CD4-positive, alpha-beta memory T cell (primary cell): Measurements from ENCODE around the gene NBAS. TPM values are rescaled to one million over a fixed set of nuclear protein-coding genes. Genes with fewer than 3 reads are reported as not detected.

ENCODE experiments used
- CTCF ChIA-PET: fragments of 350-600 bp; sonication (Branson Sonifier 250); formaldehyde crosslinking; loops from one replicate; lab custom pipeline; 2021; ENCODE audit warnings: inconsistent platforms; ENCODE audit not compliant: partially characterized antibody; lab: Charles Lee
- POLR2A ChIA-PET: fragments of 350-600 bp; sonication (Branson Sonifier 250); formaldehyde crosslinking; loops from one replicate; lab custom pipeline; 2021; ENCODE audit not compliant: partially characterized antibody; lab: Charles Lee
- DNase-seq, 5 donors: peaks; one replicate each; pipeline versions ENCODE4 v3.0.0 to v3.0.0-alpha.2; 2020 to 2022; ENCODE audit warnings: mixed read lengths in 1 of 5
- H3K27ac ChIP-seq: one replicate; pipeline ENCODE4 v1.7.0; 2013; ENCODE audit warnings: low read depth, low read length
- H3K27me3 ChIP-seq: 2 replicates; pipeline ENCODE4 v1.7.0; 2013; ENCODE audit warnings: mild to moderate bottlenecking, low read length, moderate library complexity; ENCODE audit not compliant: insufficient read depth
- H3K36me3 ChIP-seq: 2 replicates; pipeline ENCODE4 v1.7.0; 2013; ENCODE audit warnings: mild to moderate bottlenecking, low read length, moderate library complexity; ENCODE audit not compliant: insufficient read depth
- H3K4me1 ChIP-seq: 2 replicates; pipeline ENCODE4 v1.7.0; 2013; ENCODE audit warnings: mild to moderate bottlenecking, low read length, moderate library complexity; ENCODE audit not compliant: insufficient read depth
- H3K4me3 ChIP-seq, 2 donors: one replicate each; pipeline ENCODE4 v1.7.0; 2013; ENCODE audit warnings: low read length in 2 of 2, mild to moderate bottlenecking in 1 of 2
- H3K9me3 ChIP-seq, 2 donors: one replicate each; pipeline ENCODE4 v1.7.0; 2013; ENCODE audit warnings: low read length in 2 of 2, control low read depth in 1 of 2; ENCODE audit not compliant: control insufficient read depth in 1 of 2
- H3K27ac Mint-ChIP-seq, 7 donors: one replicate each; pipeline ENCODE4 v1.8.0; 2020 to 2021; ENCODE audit warnings: mixed read lengths in 7 of 7, mild to moderate bottlenecking in 6 of 7, inconsistent platforms in 3 of 7, moderate library complexity in 3 of 7
- H3K27me3 Mint-ChIP-seq, 2 donors: one replicate each; pipeline ENCODE4 v1.8.0; 2020 to 2021; ENCODE audit warnings: mixed read lengths in 2 of 2
- H3K36me3 Mint-ChIP-seq, 2 donors: one replicate each; pipeline ENCODE4 v1.8.0; 2020 to 2021; ENCODE audit warnings: mixed read lengths in 2 of 2, inconsistent platforms in 1 of 2, mild to moderate bottlenecking in 1 of 2
- H3K4me1 Mint-ChIP-seq, 4 donors: one replicate each; pipeline ENCODE4 v1.8.0; 2020 to 2021; ENCODE audit warnings: mixed read lengths in 4 of 4, mild to moderate bottlenecking in 1 of 4
- H3K4me3 Mint-ChIP-seq, 8 donors: one replicate each; pipeline ENCODE4 v1.8.0; 2020 to 2021; ENCODE audit warnings: mixed read lengths in 8 of 8, mild to moderate bottlenecking in 7 of 8, moderate library complexity in 6 of 8, inconsistent platforms in 3 of 8
- H3K9me3 Mint-ChIP-seq, 8 donors: one replicate each; pipeline ENCODE4 v1.8.0; 2020 to 2021; ENCODE audit warnings: mixed read lengths in 8 of 8, mild to moderate bottlenecking in 5 of 8, inconsistent platforms in 3 of 8, moderate library complexity in 1 of 8
- intact Hi-C: fragments of 100-400 bp; cut with micrococcal nuclease; formaldehyde crosslinking; loops from one replicate; pipeline ENCODE4 v1.15.1; 2023
- polyA plus RNA-seq, 2 donors: library from polyadenylated mRNA; unstranded; fragments of 300-500 nt; fragmentation: Illumina TruSeq; gene quantifications; one replicate each; pipeline ENCODE4 v1.2.3, GENCODE V29; 2021
- total RNA-seq, 2 experiments: library from RNA; stranded (reverse); gene quantifications; one replicate each; pipeline ENCODE4 v1.2.3, GENCODE V29; 2021

NBAS gene
- total and polyA plus RNA-seq, 4 experiments from 2014 or later = 16.1 to 37.0 (median 27.1) TPM

- no peaks in the 10 kb centered on the region for H3K9me3 ChIP-seq
- no peak for DNase-seq
- Mint-ChIP-seq H3K36me3 (peaks cover 80 to 83% of the 10 kb centered on the region in 2 donors), H3K27me3 (no peaks in the 10 kb centered on the region), H3K4me1 (peaks cover 0 to 24% (median under 1%) of the 10 kb centered on the region in 4 donors), H3K4me3 (peak overlapping the region in 1 of 8 donors; percentile 11), H3K9me3 (peaks cover 0 to 12% (median 0%) of the 10 kb centered on the region in 8 donors), H3K27ac (peak overlapping the region in 1 of 7 donors; percentile 66)
- ChIA-PET POLR2A (no interaction called here), CTCF (no interaction called here)
- no peaks in the 10 kb centered on the region for H3K27me3 ChIP-seq
- no peaks in the 10 kb centered on the region for H3K4me1 ChIP-seq
- no peaks in the 10 kb centered on the region for H3K36me3 ChIP-seq
- no peak overlapping the region for H3K27ac ChIP-seq
- H3K4me3 ChIP-seq = no peak overlapping the region
- intact Hi-C loops = no loop called here
Observed at GRCh38 chr2:15300624-15301573, 260.2 kb downstream of the NBAS start.

- Histone ChIP-seq H3K27me3 (no peaks in the 10 kb centered on the region), H3K9me3 (no peaks in the 10 kb centered on the region), H3K4me3 (no peak overlapping the region), H3K4me1 (no peaks in the 10 kb centered on the region), H3K27ac (no peak overlapping the region), H3K36me3 (no peaks in the 10 kb centered on the region)
- Mint-ChIP-seq H3K36me3 (peaks cover 79 to 82% of the 10 kb centered on the region in 2 donors), H3K27me3 (no peaks in the 10 kb centered on the region), H3K4me1 (peaks cover 0 to 24% (median under 1%) of the 10 kb centered on the region in 4 donors), H3K4me3 (no peak overlapping the region), H3K9me3 (peaks cover 0 to 8% (median 0%) of the 10 kb centered on the region in 8 donors), H3K27ac (peak overlapping the region in 1 of 7 donors; percentile 33)
- no peak for DNase-seq
- intact Hi-C loops = no loop called here
- ChIA-PET CTCF (no interaction called here), POLR2A (no interaction called here)
Observed at GRCh38 chr2:15299904-15300520, 261.1 kb downstream of the NBAS start.

GRCh38 chr2:15298770-15299169, 262.4 kb downstream of the NBAS start:
- H3K9me3 ChIP-seq = no peaks in the 10 kb centered on the region
- no peaks in the 10 kb centered on the region for H3K9me3 Mint-ChIP-seq
- no peak overlapping the region for H3K27ac Mint-ChIP-seq
- H3K4me3 ChIP-seq = no peak overlapping the region
- no peaks in the 10 kb centered on the region for H3K36me3 ChIP-seq
- intact Hi-C loops = no loop called here
- H3K4me3 Mint-ChIP-seq = no peak overlapping the region
- no peaks in the 10 kb centered on the region for H3K27me3 Mint-ChIP-seq
- POLR2A ChIA-PET = no interaction called here
- H3K27me3 ChIP-seq = no peaks in the 10 kb centered on the region
- DNase-seq = no peak
- peaks cover 0 to 18% (median 0%) of the 10 kb centered on the region in 4 donors for H3K4me1 Mint-ChIP-seq
- no peaks in the 10 kb centered on the region for H3K4me1 ChIP-seq
- peaks cover 73 to 79% of the 10 kb centered on the region in 2 donors for H3K36me3 Mint-ChIP-seq
- CTCF ChIA-PET = no interaction called here
- H3K27ac ChIP-seq = no peak overlapping the region

GRCh38 chr2:15293262-15293937, 267.7 kb downstream of the NBAS start:
- Histone ChIP-seq H3K4me1 (no peaks in the 10 kb centered on the region), H3K36me3 (peaks cover 14% of the 10 kb centered on the region), H3K9me3 (no peaks in the 10 kb centered on the region), H3K27me3 (no peaks in the 10 kb centered on the region), H3K27ac (no peak overlapping the region), H3K4me3 (no peak overlapping the region)
- ChIA-PET POLR2A (interaction anchor here (0.6 kb wide), 1 partner anchor 165 kb away, joined by 5 read pairs; no protein-coding TSS in a partner anchor), CTCF (no interaction called here)
- Mint-ChIP-seq H3K9me3 (peaks cover 0 to 5% (median 0%) of the 10 kb centered on the region in 8 donors), H3K27me3 (no peaks in the 10 kb centered on the region), H3K4me1 (no peaks in the 10 kb centered on the region), H3K36me3 (peaks cover 59 to 70% of the 10 kb centered on the region in 2 donors), H3K27ac (no peak overlapping the region), H3K4me3 (no peak overlapping the region)
- intact Hi-C loops = no loop called here
- DNase-seq = no peak

GRCh38 chr2:15287447-15288184, 273.5 kb downstream of the NBAS start:
- H3K27me3 ChIP-seq = no peaks in the 10 kb centered on the region
- ChIA-PET POLR2A (no interaction called here), CTCF (no interaction called here)
- no peak for DNase-seq
- Mint-ChIP-seq H3K9me3 (peaks cover 0 to 2% (median 0%) of the 10 kb centered on the region in 8 donors), H3K4me1 (no peaks in the 10 kb centered on the region), H3K36me3 (peaks cover 59 to 68% of the 10 kb centered on the region in 2 donors), H3K4me3 (no peak overlapping the region), H3K27me3 (no peaks in the 10 kb centered on the region), H3K27ac (peak overlapping the region in 1 of 7 donors; percentile 6)
- H3K4me3 ChIP-seq = no peak overlapping the region
- H3K4me1 ChIP-seq = no peaks in the 10 kb centered on the region
- intact Hi-C loops = no loop called here
- H3K27ac ChIP-seq = no peak overlapping the region
- peaks cover 25% of the 10 kb centered on the region for H3K36me3 ChIP-seq
- H3K9me3 ChIP-seq = no peaks in the 10 kb centered on the region

- CTCF ChIA-PET = no interaction called here
- H3K4me1 Mint-ChIP-seq = no peaks in the 10 kb centered on the region
Observed at GRCh38 chr2:15284614-15285013, 276.5 kb downstream of the NBAS start.

More at GRCh38 chr2:15284614-15285013, 276.5 kb downstream of the NBAS start:
- no peak overlapping the region for H3K4me3 Mint-ChIP-seq
- intact Hi-C loops = no loop called here
- H3K9me3 Mint-ChIP-seq = no peaks in the 10 kb centered on the region
- H3K27me3 Mint-ChIP-seq = no peaks in the 10 kb centered on the region
- DNase-seq = no peak
- no peak overlapping the region for H3K27ac Mint-ChIP-seq
- no peaks in the 10 kb centered on the region for H3K9me3 ChIP-seq
- H3K4me3 ChIP-seq = no peak overlapping the region
- H3K4me1 ChIP-seq = no peaks in the 10 kb centered on the region
- peaks cover 55 to 73% of the 10 kb centered on the region in 2 donors for H3K36me3 Mint-ChIP-seq
- no peaks in the 10 kb centered on the region for H3K27me3 ChIP-seq
- no peak overlapping the region for H3K27ac ChIP-seq
- POLR2A ChIA-PET = no interaction called here
- H3K36me3 ChIP-seq = peaks cover 13% of the 10 kb centered on the region
